HG02623 (cell line): ENCODE measurements around the gene IL17RB.

Experiments used
- ATAC-seq: cut with Tn5 transposase; IDR thresholded peaks from one replicate; pipeline ENCODE4 v1.9.1; 2021; ENCODE audit warnings: moderate library complexity; ENCODE audit not compliant: unreplicated experiment

IL17RB gene

GRCh38 chr3:53858096-53858741 lies 11.9 kb downstream of the IL17RB start:
- no peak for ATAC-seq

- no peak for ATAC-seq
Observed at GRCh38 chr3:53859178-53859577, 12.8 kb downstream of the IL17RB start.

GRCh38 chr3:53860196-53860595 lies 13.8 kb downstream of the IL17RB start:
- ATAC-seq, result no peak

- ATAC-seq, result no peak
Observed at GRCh38 chr3:53862241-53862640, 15.9 kb downstream of the IL17RB start.

GRCh38 chr3:53863145-53863544 lies 16.8 kb downstream of the IL17RB start:
- no peak for ATAC-seq

- ATAC-seq, result no peak
Observed at GRCh38 chr3:53865732-53866499, 19.5 kb downstream of the IL17RB start.

GRCh38 chr3:53880396-53881345 lies 34.3 kb downstream of the IL17RB start:
- no peak for ATAC-seq

- ATAC-seq, result peak; percentile 71
Observed at GRCh38 chr3:53881691-53882593, 35.6 kb downstream of the IL17RB start, which contains the start of gene ACTR8. Gene ACTR8 (minus strand): TSS chr3:53882152. CDS start chr3:53882101, 51 bp downstream.

- ATAC-seq, result no peak
Observed at GRCh38 chr3:53883008-53883407, 36.6 kb downstream of the IL17RB start.

GRCh38 chr3:53884623-53885022 lies 38.3 kb downstream of the IL17RB start:
- no peak for ATAC-seq

GRCh38 chr3:53885239-53885638 lies 38.9 kb downstream of the IL17RB start:
- no peak for ATAC-seq

GRCh38 chr3:53887446-53887845 lies 41.1 kb downstream of the IL17RB start:
- no peak for ATAC-seq

GRCh38 chr3:53888232-53888631 lies 41.9 kb downstream of the IL17RB start:
- ATAC-seq, result no peak

- ATAC-seq, result peak; percentile 6
Observed at GRCh38 chr3:53890726-53891475, 44.5 kb downstream of the IL17RB start.

- ATAC-seq, result peak; percentile 95
Observed at GRCh38 chr3:53891497-53892285, 45.3 kb downstream of the IL17RB start, which contains the start of gene SELENOK. Gene SELENOK (minus strand): TSS chr3:53891859.

- ATAC-seq, result no peak
Observed at GRCh38 chr3:53892286-53892637, 45.9 kb downstream of the IL17RB start.

GRCh38 chr3:53899750-53900149 lies 53.4 kb downstream of the IL17RB start:
- ATAC-seq, result no peak

- no peak for ATAC-seq
Observed at GRCh38 chr3:53900666-53901331, 54.4 kb downstream of the IL17RB start.
